GM23338 (cell line): ENCODE results near the gene PRKCH. TPM values are rescaled to one million over a fixed set of nuclear protein-coding genes. Genes with fewer than 3 reads are reported as not detected.

Source experiments
- ATAC-seq: fragments of 200-7000 bp; cut with Tn5 transposase; 3 replicates; pipeline ENCODE4 v1.9.1; 2020
- DNase-seq: peaks from one replicate; pipeline ENCODE4 v3.0.0-alpha.2; 2015; ENCODE audit warnings: low spot score
- H2AFZ ChIP-seq: fragments of 200-600 bp; sonication (generic); 2 replicates; pipeline ENCODE4 v1.8.0; 2016; ENCODE audit warnings: antibody characterized with exemption, mild to moderate bottlenecking, moderate library complexity
- H3F3A ChIP-seq: fragments of 200-600 bp; sonication (generic); replicated peaks from 2 replicates; pipeline ENCODE4 v1.8.0; 2017; ENCODE audit warnings: antibody characterized with exemption, mixed run types, low read depth
- H3K27ac ChIP-seq: fragments of 200-600 bp; sonication (generic); 2 replicates; pipeline ENCODE4 v1.6.1; 2016; ENCODE audit warnings: low read depth
- H3K27me3 ChIP-seq: fragments of 200-600 bp; sonication (generic); 2 replicates; pipeline ENCODE4 v1.8.0; 2016; ENCODE audit warnings: mild to moderate bottlenecking, mixed run types, moderate library complexity; ENCODE audit not compliant: insufficient read depth
- H3K36me3 ChIP-seq: fragments of 200-600 bp; sonication (generic); 2 replicates; pipeline ENCODE4 v1.8.0; 2016; ENCODE audit warnings: mild to moderate bottlenecking; ENCODE audit not compliant: insufficient read depth
- H3K4me1 ChIP-seq: fragments of 200-600 bp; sonication (generic); 2 replicates; pipeline ENCODE4 v1.8.0; 2016; ENCODE audit warnings: mild to moderate bottlenecking, moderate library complexity; ENCODE audit not compliant: insufficient read depth
- H3K4me2 ChIP-seq: fragments of 200-600 bp; sonication (generic); 2 replicates; pipeline ENCODE4 v1.7.1; 2017; ENCODE audit warnings: mixed run types
- H3K4me3 ChIP-seq: fragments of 200-600 bp; sonication (generic); 2 replicates; pipeline ENCODE4 v1.6.1; 2016; ENCODE audit warnings: mixed run types
- H3K79me2 ChIP-seq: fragments of 200-600 bp; sonication (generic); replicated peaks from 2 replicates; pipeline ENCODE4 v1.8.0; 2017; ENCODE audit warnings: mild to moderate bottlenecking; ENCODE audit not compliant: insufficient read depth
- H3K9me2 ChIP-seq: fragments of 200-600 bp; sonication (generic); 2 replicates; pipeline ENCODE4 v1.8.0; 2017; ENCODE audit not compliant: insufficient read depth
- H4K20me1 ChIP-seq: fragments of 200-600 bp; sonication (generic); replicated peaks from 2 replicates; pipeline ENCODE4 v1.8.0; 2017; ENCODE audit warnings: mild to moderate bottlenecking; ENCODE audit not compliant: insufficient read depth
- H3K27ac Mint-ChIP-seq: 2 replicates; pipeline ENCODE4 v1.8.0; 2020; ENCODE audit warnings: inconsistent platforms, mild to moderate bottlenecking, moderate library complexity, mixed read lengths
- H3K27me3 Mint-ChIP-seq: 3 replicates; pipeline ENCODE4 v1.8.0; 2022; ENCODE audit warnings: low read depth, mild to moderate bottlenecking, moderate library complexity, mixed read lengths, inconsistent platforms; ENCODE audit not compliant: insufficient read depth, poor library complexity
- H3K36me3 Mint-ChIP-seq: 3 replicates; pipeline ENCODE4 v1.8.0; 2021; ENCODE audit warnings: low read depth, mild to moderate bottlenecking, inconsistent platforms, moderate library complexity, mixed read lengths
- H3K4me1 Mint-ChIP-seq: 3 replicates; pipeline ENCODE4 v1.8.0; 2020; ENCODE audit warnings: mild to moderate bottlenecking, inconsistent platforms, mixed read lengths
- H3K4me3 Mint-ChIP-seq: 3 replicates; pipeline ENCODE4 v1.8.0; 2021; ENCODE audit warnings: moderate library complexity, mild to moderate bottlenecking, inconsistent platforms, mixed read lengths
- H3K9me3 Mint-ChIP-seq: 3 replicates; pipeline ENCODE4 v1.8.0; 2020; ENCODE audit warnings: moderate library complexity, mild to moderate bottlenecking, inconsistent platforms, mixed read lengths
- CREB1 ChIP-seq: fragments of 250-450 bp; sonication (Bioruptor Pico); IDR thresholded peaks from 2 replicates; pipeline ENCODE4 v1.5.0; 2020; ENCODE audit warnings: low read depth, mild to moderate bottlenecking, moderate library complexity
- JUNB ChIP-seq: IDR thresholded peaks from one replicate; pipeline ENCODE4 v1.6.1; 2016; ENCODE audit warnings: antibody characterized with exemption; ENCODE audit not compliant: unreplicated experiment
- NANOG ChIP-seq: IDR thresholded peaks from 2 replicates; pipeline ENCODE4 v1.6.1; 2016; ENCODE audit warnings: antibody characterized with exemption, borderline replicate concordance
- POLR2AphosphoS5 ChIP-seq: IDR thresholded peaks from 2 replicates; pipeline ENCODE4 v1.6.1; 2016; ENCODE audit warnings: antibody characterized with exemption, low read depth
- REST ChIP-seq: IDR thresholded peaks from one replicate; pipeline ENCODE4 v1.6.1; 2018; ENCODE audit warnings: antibody characterized with exemption; ENCODE audit not compliant: unreplicated experiment
- STAT1 ChIP-seq: IDR thresholded peaks from one replicate; pipeline ENCODE4 v1.6.1; 2016; ENCODE audit warnings: antibody characterized with exemption; ENCODE audit not compliant: unreplicated experiment
- ZNF462 ChIP-seq: fragments of 250-450 bp; sonication (Bioruptor Pico); IDR thresholded peaks from 2 replicates; pipeline ENCODE4 v1.5.0; 2020; ENCODE audit warnings: mild to moderate bottlenecking, moderate library complexity
- polyA plus RNA-seq: library from polyadenylated mRNA; unstranded; fragments of >200 nt; fragmentation: Nextera tagmentation; extraction: Ambion mirVana; gene quantifications from 2 replicates; pipeline ENCODE4 v1.2.1, GENCODE V29; 2016
- total RNA-seq: library from RNA; depleted of rRNA; stranded (reverse); fragments of >200 nt; shearing (Covaris generic); gene quantifications from 2 replicates; pipeline ENCODE4 v1.2.3, GENCODE V29; 2014
- TF ChIP-seq, protein P1 (sequence below): IDR thresholded peaks from 2 replicates; pipeline ENCODE4 v1.6.1; 2016; ENCODE audit warnings: antibody characterized with exemption

Gene PRKCH
- total and polyA plus RNA-seq, 2 experiments from 2014 or later = 5.4 to 10.1 TPM

DNA sequence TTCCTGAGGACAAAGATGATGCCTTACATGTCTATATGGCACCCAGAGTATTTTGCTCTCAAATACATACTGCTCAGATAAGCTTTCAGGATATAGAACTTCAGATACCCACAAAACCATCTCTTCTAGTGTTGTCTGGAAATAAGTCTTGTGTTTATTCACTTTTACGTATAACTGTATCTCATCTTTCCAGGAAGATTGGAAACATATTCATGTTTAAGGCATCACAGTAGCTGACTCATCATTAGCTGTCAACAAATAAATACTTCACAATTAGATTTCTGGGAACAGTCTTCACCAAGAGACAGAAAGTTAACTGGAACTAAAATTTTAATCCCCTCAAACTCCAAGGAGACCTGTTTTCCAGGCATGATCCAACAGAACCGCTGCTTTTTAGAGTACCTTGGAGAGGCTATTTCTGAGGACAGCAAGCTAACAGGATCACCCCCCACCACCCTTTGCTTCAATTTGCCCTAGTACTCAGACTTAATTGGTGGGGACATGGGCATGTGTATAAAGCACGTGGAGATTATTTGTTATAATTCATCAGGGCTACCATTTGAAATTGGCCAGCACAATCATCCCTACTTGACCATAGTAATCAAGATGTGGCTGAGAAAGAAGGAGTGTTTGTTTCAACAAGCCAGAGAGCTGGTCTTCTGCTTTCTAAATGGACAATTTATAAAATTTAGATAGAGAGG, 244.6 kb downstream of the PRKCH start:
- Mint-ChIP-seq H3K36me3 (no peaks in the 10 kb centered on the region; the same call in 2 of the 3 replicates), H3K9me3 (no peaks in the 10 kb centered on the region), H3K27me3 (peaks cover 17% of the 10 kb centered on the region), H3K4me3 (no peak overlapping the region), H3K27ac (no peak overlapping the region), H3K4me1 (peaks cover 53% of the 10 kb centered on the region)
- H3K4me3 ChIP-seq = no peak overlapping the region
- H3K4me2 ChIP-seq = no peak overlapping the region
- no peaks in the 10 kb centered on the region; the same call in 1 of the 2 replicates for H3K36me3 ChIP-seq
- ATAC-seq = no peak
- H3K9me2 ChIP-seq = peaks cover 6% of the 10 kb centered on the region; the same call in 1 of the 2 replicates
- no peaks in the 10 kb centered on the region for H4K20me1 ChIP-seq
- 0 out of 2 replicates have a peak, but pooled peaks cover 9% of the 10 kb centered on the region for H3F3A ChIP-seq
- TF ChIP-seq CREB1 (CRISPR knock-in tag) = no peak
- DNase-seq = no peak
- no peaks in the 10 kb centered on the region for H3K79me2 ChIP-seq
- no peak overlapping the region for H3K27ac ChIP-seq
- H3K27me3 ChIP-seq = peaks cover 10% of the 10 kb centered on the region
- H3K4me1 ChIP-seq = peaks cover 38% of the 10 kb centered on the region
- H2AFZ ChIP-seq = no peak overlapping the region

GRCh38 chr14:61566537-61567225, 245.3 kb downstream of the PRKCH start:
- H3K4me1 ChIP-seq = peaks cover 31% of the 10 kb centered on the region
- H3K4me1 Mint-ChIP-seq = peaks cover 46% of the 10 kb centered on the region
- H3K36me3 ChIP-seq = no peaks in the 10 kb centered on the region; the same call in 1 of the 2 replicates
- peaks cover 6% of the 10 kb centered on the region; the same call in 1 of the 2 replicates for H3K9me2 ChIP-seq
- 0 out of 2 replicates have a peak, but pooled peaks cover 9% of the 10 kb centered on the region for H3F3A ChIP-seq
- DNase-seq (no peak), ATAC-seq (no peak)
- H2AFZ ChIP-seq = no peak overlapping the region
- H3K36me3 Mint-ChIP-seq = no peaks in the 10 kb centered on the region; the same call in 2 of the 3 replicates
- H3K27me3 Mint-ChIP-seq = peaks cover 17% of the 10 kb centered on the region
- H3K27ac ChIP-seq = no peak overlapping the region
- no peaks in the 10 kb centered on the region for H3K79me2 ChIP-seq
- H3K4me3 Mint-ChIP-seq = no peak overlapping the region
- peaks cover 10% of the 10 kb centered on the region for H3K27me3 ChIP-seq
- H3K27ac Mint-ChIP-seq = no peak overlapping the region
- H3K4me2 ChIP-seq = no peak overlapping the region
- no peak overlapping the region for H3K4me3 ChIP-seq
- no peaks in the 10 kb centered on the region for H3K9me3 Mint-ChIP-seq
- no peaks in the 10 kb centered on the region for H4K20me1 ChIP-seq
- no peak for TF ChIP-seq JUNB
- TF ChIP-seq, protein P1, sequence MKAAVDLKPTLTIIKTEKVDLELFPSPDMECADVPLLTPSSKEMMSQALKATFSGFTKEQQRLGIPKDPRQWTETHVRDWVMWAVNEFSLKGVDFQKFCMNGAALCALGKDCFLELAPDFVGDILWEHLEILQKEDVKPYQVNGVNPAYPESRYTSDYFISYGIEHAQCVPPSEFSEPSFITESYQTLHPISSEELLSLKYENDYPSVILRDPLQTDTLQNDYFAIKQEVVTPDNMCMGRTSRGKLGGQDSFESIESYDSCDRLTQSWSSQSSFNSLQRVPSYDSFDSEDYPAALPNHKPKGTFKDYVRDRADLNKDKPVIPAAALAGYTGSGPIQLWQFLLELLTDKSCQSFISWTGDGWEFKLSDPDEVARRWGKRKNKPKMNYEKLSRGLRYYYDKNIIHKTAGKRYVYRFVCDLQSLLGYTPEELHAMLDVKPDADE = no peak
- no peak for TF ChIP-seq ZNF462 (CRISPR knock-in tag)
- TF ChIP-seq CREB1 (CRISPR knock-in tag) = no peak
- no peak for TF ChIP-seq POLR2AphosphoS5
- TF ChIP-seq REST = no peak
- TF ChIP-seq STAT1 = no peak
- TF ChIP-seq NANOG = no peak
